HG02678 (cell line): ENCODE measurements around the gene SHISAL1.

Source experiments
- ATAC-seq: cut with Tn5 transposase; IDR thresholded peaks from one replicate; pipeline ENCODE4 v1.9.1; 2021; ENCODE audit warnings: mild to moderate bottlenecking, moderate library complexity; ENCODE audit not compliant: unreplicated experiment

The SHISAL1 gene

GRCh38 chr22:44197271-44197670 lies 115.5 kb downstream of the SHISAL1 start:
- no peak for ATAC-seq

- no peak for ATAC-seq
Measured at GRCh38 chr22:44196731-44197131, 116.0 kb downstream of the SHISAL1 start.

GRCh38 chr22:44196241-44196640 lies 116.5 kb downstream of the SHISAL1 start:
- no peak for ATAC-seq

GRCh38 chr22:44195189-44195871 lies 117.4 kb downstream of the SHISAL1 start:
- ATAC-seq, result no peak

- no peak for ATAC-seq
Measured at GRCh38 chr22:44194569-44194968, 118.2 kb downstream of the SHISAL1 start.
